Measurements from ENCODE around the gene TCEAL1.

DNA sequence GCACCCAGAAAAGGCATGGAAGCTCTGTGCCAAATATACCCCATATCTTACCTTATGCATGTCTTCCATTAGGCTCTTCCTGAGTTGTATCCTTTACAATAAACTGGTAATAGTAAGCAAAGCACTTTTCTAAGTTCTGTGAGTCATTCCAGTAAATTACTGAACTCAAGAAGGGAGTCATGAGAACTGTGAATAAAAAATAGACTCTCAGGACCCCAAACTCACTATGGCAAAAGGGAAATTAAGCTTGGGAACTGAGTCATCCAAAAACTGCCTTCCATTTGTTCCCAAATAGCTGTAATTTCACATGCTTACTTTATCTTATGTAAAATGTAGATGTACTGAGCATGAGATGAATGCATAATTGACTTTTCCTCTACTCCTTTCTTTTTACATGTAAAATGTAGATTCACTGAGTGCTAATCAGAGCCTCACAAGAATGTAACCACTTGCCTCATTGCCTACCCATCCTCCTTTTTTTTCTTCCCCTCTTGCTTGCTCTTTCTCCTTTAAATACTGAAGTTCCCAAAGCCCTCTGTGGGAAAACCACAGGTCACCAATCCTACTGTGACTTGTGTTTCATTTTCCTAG, 12.9 kb upstream of the TCEAL1 start:
- TF ChIP-seq CTCF (IDR thresholded peaks at IDR 0.05) (no peak), POLR2AphosphoS5 (IDR thresholded peaks at IDR 0.05) (no peak), POLR2A (IDR thresholded peaks at IDR 0.05) (no peak)
